Adipocyte (in vitro differentiated cells): Measurements from ENCODE around the gene TIMM50.

Source experiments
- DNase-seq: peaks from one replicate; pipeline ENCODE4 v3.0.0-alpha.2; 2015; ENCODE audit warnings: low read depth
- H3K27me3 ChIP-seq: replicated peaks from 2 replicates; pipeline ENCODE4 v1.7.0; 2013; ENCODE audit warnings: mild to moderate bottlenecking, low read length, moderate library complexity; ENCODE audit not compliant: control insufficient read depth, insufficient read depth
- H3K36me3 ChIP-seq: 2 replicates; pipeline ENCODE4 v1.7.0; 2013; ENCODE audit warnings: low read length, mild to moderate bottlenecking, moderate library complexity; ENCODE audit not compliant: control insufficient read depth, insufficient read depth, severe bottlenecking
- H3K4me1 ChIP-seq: 2 replicates; pipeline ENCODE4 v1.7.0; 2013; ENCODE audit warnings: mild to moderate bottlenecking, low read length, moderate library complexity; ENCODE audit not compliant: control insufficient read depth, insufficient read depth
- H3K4me3 ChIP-seq: 2 replicates; pipeline ENCODE4 v1.7.0; 2013; ENCODE audit warnings: mild to moderate bottlenecking, low read length, moderate library complexity
- H3K9ac ChIP-seq: 2 replicates; pipeline ENCODE4 v1.7.0; 2013; ENCODE audit warnings: mild to moderate bottlenecking, low read length, moderate library complexity
- H3K9me3 ChIP-seq: 2 replicates; pipeline ENCODE4 v1.7.0; 2013; ENCODE audit warnings: mild to moderate bottlenecking, low read length, moderate library complexity; ENCODE audit not compliant: control insufficient read depth

Gene TIMM50

GRCh38 chr19:39506598-39506943 is 25.9 kb downstream of the TIMM50 start:
- Histone ChIP-seq H3K9ac (no peak overlapping the region), H3K27me3 (peaks cover 44% of the 10 kb centered on the region), H3K36me3 (no peaks in the 10 kb centered on the region), H3K4me1 (no peaks in the 10 kb centered on the region), H3K9me3 (no peaks in the 10 kb centered on the region), H3K4me3 (peak overlapping the region; percentile 76)
- DNase-seq = no peak

GRCh38 chr19:39506944-39507714 is 26.5 kb downstream of the TIMM50 start:
- peak; percentile 70 for DNase-seq

DNA sequence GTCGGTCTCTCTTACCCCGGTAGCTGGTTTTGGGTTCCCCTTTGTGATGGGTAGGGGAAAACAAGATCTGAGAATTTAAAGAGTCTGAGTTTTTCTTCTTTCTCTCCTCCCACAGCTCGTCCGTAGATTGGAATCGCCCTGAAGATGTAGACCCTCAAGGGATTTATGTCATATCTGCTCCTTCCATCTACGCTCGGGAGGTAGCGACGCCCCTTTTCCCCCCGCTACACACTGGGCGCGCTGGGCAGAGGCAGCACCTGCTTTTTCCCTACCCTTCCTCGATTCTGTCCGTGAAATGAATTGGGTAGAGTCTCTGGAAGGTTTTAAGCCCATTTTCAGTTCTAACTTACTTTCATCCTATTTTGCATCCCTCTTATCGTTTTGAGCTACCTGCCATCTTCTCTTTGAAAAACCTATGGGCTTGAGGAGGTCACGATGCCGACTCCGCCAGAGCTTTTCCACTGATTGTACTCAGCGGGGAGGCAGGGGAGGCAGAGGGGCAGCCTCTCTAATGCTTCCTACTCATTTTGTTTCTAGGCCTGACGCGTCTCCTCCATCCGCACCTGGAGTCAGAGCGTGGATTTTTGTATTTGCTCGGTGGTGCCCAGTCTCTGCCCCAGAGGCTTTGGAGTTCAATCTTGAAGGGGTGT is 27.2 kb downstream of the TIMM50 start:
- no peak for DNase-seq
- H3K36me3 ChIP-seq = no peaks in the 10 kb centered on the region
- H3K27me3 ChIP-seq = peaks cover 51% of the 10 kb centered on the region
- no peaks in the 10 kb centered on the region for H3K4me1 ChIP-seq
- peak overlapping the region; percentile 76 for H3K4me3 ChIP-seq
- H3K9ac ChIP-seq = no peak overlapping the region
- peaks cover 1% of the 10 kb centered on the region for H3K9me3 ChIP-seq

More at GRCh38 chr19:39506944-39507714, 26.5 kb downstream of the TIMM50 start:
- no peaks in the 10 kb centered on the region for H3K36me3 ChIP-seq
- H3K9ac ChIP-seq = no peak overlapping the region
- peak overlapping the region; percentile 76 for H3K4me3 ChIP-seq
- peaks cover 46% of the 10 kb centered on the region for H3K27me3 ChIP-seq
- H3K9me3 ChIP-seq = no peaks in the 10 kb centered on the region
- H3K4me1 ChIP-seq = no peaks in the 10 kb centered on the region

DNA sequence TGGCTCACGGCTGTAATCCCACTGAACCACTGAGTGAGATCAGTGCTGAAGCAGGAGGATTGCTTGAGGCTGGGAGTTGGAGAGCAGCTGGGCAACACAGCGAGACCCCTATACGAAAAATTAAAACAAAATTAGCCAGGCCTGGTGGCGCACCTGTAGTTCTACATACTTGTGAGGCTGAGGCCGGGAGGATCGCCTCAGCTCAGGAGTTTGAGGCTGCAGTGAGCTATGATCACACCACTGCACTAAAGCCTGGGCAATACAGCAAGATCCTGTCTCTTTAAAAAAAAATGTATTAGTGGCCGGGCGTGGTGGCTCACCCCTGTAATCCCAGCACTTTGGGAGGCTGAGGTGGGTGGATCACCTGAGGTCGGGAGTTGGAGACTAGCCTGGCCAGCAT is 28.0 kb downstream of the TIMM50 start:
- DNase-seq = no peak
- Histone ChIP-seq H3K9me3 (peaks cover 3% of the 10 kb centered on the region), H3K36me3 (no peaks in the 10 kb centered on the region), H3K4me1 (no peaks in the 10 kb centered on the region), H3K9ac (no peak overlapping the region), H3K4me3 (no peak overlapping the region), H3K27me3 (peaks cover 51% of the 10 kb centered on the region)

DNA sequence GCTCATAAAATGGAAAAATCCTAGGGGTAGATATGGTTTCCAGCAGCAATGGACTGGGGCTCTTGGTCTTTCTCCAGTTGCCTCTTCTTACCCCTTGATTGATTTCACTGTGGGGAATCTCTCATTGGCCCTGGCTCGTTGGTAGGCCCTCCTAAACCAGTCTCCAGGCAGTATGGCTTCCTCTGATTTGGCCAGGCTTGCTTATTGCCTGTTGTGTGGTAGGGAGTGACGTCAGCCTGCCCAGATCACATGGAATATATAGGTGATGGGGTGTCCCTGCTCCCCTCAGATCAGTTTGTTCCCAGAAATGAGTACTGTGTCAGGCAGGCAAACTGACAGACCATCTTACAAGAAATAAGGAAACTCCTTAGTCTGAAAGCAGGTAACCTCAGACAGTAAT is 28.6 kb downstream of the TIMM50 start:
- Histone ChIP-seq H3K27me3 (peaks cover 51% of the 10 kb centered on the region), H3K9me3 (peaks cover 3% of the 10 kb centered on the region), H3K36me3 (no peaks in the 10 kb centered on the region), H3K9ac (no peak overlapping the region), H3K4me1 (no peaks in the 10 kb centered on the region), H3K4me3 (no peak overlapping the region)
- DNase-seq = no peak

DNA sequence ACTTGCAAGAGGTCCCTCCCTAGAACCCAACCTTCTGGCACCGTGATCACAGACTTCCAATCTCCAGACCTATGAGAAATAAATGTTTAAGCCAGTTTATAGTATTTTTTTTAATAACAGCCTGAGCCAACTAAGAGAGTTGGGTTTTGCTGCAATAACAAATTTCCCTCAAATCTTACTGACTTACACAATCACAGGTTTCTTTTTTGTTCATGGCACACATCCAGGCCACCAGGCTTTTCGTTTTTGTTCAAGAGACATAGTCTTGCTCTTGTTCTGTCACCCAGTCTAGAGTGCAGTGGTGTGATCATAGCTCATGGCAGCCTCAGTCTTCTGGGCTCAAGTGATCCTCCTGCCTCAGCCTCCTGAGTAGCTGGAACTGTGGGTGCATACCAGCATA is 32.4 kb downstream of the TIMM50 start:
- H3K36me3 ChIP-seq = no peaks in the 10 kb centered on the region
- H3K9ac ChIP-seq = no peak overlapping the region
- no peak overlapping the region for H3K4me3 ChIP-seq
- H3K4me1 ChIP-seq = no peaks in the 10 kb centered on the region
- no peak for DNase-seq
- H3K9me3 ChIP-seq = peaks cover 3% of the 10 kb centered on the region
- peaks cover 54% of the 10 kb centered on the region for H3K27me3 ChIP-seq

GRCh38 chr19:39514840-39515550 is 34.4 kb downstream of the TIMM50 start, which contains the start of gene SELENOV:
TSS of gene SELENOV (plus strand) at chr19:39515139. CDS start at chr19:39515213, 74 bp downstream.
- Histone ChIP-seq H3K27me3 (peaks cover 47% of the 10 kb centered on the region), H3K4me1 (no peaks in the 10 kb centered on the region), H3K9ac (no peak within 1 kb of the TSS), H3K9me3 (peaks cover 3% of the 10 kb centered on the region), H3K4me3 (peak within 1 kb of the TSS; percentile 54), H3K36me3 (no peaks in the 10 kb centered on the region)
- DNase-seq = no peak

- DNase-seq = no peak
- peaks cover 47% of the 10 kb centered on the region for H3K27me3 ChIP-seq
Measured at GRCh38 chr19:39515551-39516191, 35.0 kb downstream of the TIMM50 start.

GRCh38 chr19:39516270-39516669 is 35.6 kb downstream of the TIMM50 start:
- H3K4me3 ChIP-seq = no peak overlapping the region
- H3K9me3 ChIP-seq = peaks cover 3% of the 10 kb centered on the region
- no peak overlapping the region for H3K9ac ChIP-seq
- no peak for DNase-seq
- H3K27me3 ChIP-seq = peaks cover 47% of the 10 kb centered on the region
- no peaks in the 10 kb centered on the region for H3K36me3 ChIP-seq
- no peaks in the 10 kb centered on the region for H3K4me1 ChIP-seq

More at GRCh38 chr19:39515551-39516191, 35.0 kb downstream of the TIMM50 start:
- H3K9ac ChIP-seq = no peak overlapping the region
- peaks cover 3% of the 10 kb centered on the region for H3K9me3 ChIP-seq
- peak overlapping the region; percentile 54 for H3K4me3 ChIP-seq
- no peaks in the 10 kb centered on the region for H3K4me1 ChIP-seq
- H3K36me3 ChIP-seq = no peaks in the 10 kb centered on the region

GRCh38 chr19:39517432-39517831 is 36.8 kb downstream of the TIMM50 start:
- Histone ChIP-seq H3K9me3 (peaks cover 3% of the 10 kb centered on the region), H3K4me1 (no peaks in the 10 kb centered on the region), H3K27me3 (peaks cover 43% of the 10 kb centered on the region), H3K36me3 (no peaks in the 10 kb centered on the region), H3K9ac (no peak overlapping the region), H3K4me3 (no peak overlapping the region)
- no peak for DNase-seq

- no peaks in the 10 kb centered on the region for H3K36me3 ChIP-seq
- no peaks in the 10 kb centered on the region for H3K4me1 ChIP-seq
- H3K4me3 ChIP-seq = no peak overlapping the region
- no peak for DNase-seq
- peaks cover 34% of the 10 kb centered on the region for H3K27me3 ChIP-seq
- H3K9ac ChIP-seq = no peak overlapping the region
- H3K9me3 ChIP-seq = no peaks in the 10 kb centered on the region
Measured at GRCh38 chr19:39518458-39518857, 37.8 kb downstream of the TIMM50 start.
